Measurements from ENCODE around the gene EVL.
"Not testable (repeated sequence)": the region's sequence is repeated elsewhere in the genome, so short reads cannot be mapped to it uniquely, and the experiment has no call there.

Gene EVL

DNA sequence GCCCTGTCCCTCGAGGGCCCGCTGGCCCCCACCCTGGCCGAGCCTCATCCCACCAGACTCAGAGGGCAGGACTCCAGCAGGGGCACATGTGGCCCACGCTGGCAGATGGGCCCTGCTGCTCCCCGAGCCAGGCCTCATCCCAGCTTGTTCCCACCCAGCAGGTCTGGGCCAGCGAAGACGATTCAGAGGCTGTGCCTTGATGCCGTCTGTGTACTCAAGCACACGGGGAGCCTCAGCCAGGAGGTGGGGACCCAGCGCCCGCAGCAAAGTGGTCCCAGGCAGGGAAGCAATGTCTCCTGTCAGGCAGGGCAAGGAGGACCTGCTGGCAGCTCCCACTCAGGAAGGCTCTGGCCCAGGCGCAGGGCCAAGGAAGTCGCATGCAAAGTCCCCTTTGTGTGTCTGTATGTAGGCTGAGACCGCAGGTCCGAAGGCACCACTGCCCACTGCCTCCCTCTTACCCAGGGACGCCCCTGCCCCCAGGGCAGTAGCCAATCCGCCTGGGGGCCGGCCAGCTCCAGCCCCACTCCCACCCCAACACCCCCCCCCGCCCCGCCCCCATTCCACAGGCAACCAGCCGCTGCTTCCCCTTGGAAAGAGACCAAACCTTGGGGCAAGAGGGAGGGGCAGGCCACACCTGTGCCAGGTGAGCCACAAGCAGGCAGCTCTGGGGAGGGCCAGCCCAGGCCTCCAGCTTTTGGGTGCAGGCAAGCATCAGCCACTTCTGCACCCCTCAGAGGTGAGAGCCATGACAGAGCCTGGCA is 84.8 kb downstream of the EVL start:
- DNase-seq: no peak

DNA sequence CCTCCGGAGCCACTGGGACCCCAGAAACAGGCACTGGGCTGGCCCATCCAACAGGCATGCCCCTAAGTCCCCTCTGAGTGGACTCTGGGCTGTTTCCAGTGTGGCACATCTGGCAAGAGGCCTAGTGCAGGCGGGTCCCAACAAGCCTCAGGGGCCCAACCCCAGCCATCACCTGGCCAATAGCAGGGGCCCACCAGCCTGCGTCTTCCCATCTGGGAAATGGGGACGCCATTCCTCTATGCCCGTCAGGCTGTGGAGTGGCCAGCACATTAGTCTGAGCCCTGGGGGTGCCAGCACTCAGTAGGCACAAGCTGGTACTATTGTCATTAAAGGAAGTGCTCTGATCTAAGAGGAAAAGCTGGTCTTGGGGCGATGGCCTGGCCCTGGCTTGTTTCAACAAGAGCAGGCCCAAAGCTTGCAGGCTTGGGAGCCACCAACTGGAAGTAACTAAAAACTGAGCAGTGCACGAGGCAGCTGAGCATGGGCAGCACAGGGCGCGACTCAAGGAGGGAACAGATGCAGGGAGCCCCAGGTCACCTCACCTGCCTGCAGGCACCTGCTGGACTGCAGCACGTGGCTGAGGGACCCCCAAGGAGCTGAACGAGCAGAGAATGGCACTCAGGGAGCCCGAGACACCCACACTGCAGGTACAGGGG is 85.8 kb downstream of the EVL start:
- DNase-seq: no peak

DNA sequence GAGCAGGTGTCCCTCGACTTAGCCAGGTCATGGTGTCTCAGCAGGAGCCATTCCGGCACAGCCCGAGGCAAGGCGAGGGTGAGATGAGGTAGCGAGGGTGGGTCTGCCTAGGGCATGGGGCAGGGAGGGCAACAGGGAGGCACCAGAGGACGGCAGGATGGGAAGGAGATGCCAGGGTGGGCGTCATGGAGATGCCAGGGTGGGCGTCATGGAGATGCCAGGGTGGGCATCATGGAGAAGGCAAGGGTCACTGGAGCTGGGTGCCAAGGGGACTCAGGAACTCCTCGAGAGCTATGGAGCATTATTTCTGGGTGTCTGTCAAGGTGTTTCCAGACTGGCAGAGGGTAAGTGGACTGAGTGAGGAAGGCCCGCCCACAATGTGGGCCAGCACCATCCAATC is 86.9 kb downstream of the EVL start:
- no peak for DNase-seq

DNA sequence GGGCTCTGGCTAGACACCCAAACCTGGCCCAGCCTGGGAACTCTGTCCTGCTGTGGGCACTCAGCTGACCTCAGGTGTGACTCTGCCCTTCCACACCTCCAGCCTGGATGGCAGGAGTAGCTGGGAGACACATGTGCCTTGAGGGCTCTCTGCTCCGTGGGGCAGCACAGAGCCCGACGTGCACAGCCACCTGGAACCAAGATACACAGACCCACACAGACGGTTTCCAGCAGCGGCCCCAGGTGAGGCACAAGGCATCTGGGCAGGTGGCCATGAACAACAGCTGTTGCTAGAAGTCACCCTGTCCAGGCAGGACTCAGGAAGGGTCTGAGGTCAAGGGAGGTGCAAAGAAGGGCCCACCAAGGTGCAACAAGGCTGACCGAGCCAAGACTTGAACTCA is 88.3 kb downstream of the EVL start:
- no peak for DNase-seq

DNA sequence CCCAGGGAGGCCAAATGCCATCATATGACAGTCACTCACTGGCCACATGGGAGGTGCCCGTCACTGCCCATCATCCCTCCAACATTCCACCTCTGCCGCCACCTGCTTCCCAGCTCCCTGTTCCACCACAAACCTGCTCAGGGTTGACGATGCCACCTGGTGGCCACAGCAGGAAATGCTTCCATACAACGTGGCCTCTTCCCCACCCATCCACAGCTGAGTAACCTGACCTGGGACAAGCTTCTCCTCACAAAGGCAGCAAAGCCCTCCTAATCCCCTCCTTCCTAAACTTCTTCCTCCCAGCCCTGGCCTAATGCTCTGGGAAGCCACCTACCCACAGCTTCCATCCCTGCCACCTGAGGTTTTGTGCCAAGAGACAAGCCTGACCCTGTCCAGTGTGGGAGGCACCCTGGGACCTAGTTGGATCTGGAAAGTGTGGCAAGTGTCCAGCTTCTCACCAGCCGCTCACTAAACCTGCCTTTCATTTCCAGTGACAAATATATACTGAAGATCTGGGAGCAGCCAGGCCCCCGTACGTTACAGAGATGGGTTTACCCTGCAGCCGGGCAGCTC is 89.9 kb downstream of the EVL start:
- DNase-seq: peak; percentile 39

DNA sequence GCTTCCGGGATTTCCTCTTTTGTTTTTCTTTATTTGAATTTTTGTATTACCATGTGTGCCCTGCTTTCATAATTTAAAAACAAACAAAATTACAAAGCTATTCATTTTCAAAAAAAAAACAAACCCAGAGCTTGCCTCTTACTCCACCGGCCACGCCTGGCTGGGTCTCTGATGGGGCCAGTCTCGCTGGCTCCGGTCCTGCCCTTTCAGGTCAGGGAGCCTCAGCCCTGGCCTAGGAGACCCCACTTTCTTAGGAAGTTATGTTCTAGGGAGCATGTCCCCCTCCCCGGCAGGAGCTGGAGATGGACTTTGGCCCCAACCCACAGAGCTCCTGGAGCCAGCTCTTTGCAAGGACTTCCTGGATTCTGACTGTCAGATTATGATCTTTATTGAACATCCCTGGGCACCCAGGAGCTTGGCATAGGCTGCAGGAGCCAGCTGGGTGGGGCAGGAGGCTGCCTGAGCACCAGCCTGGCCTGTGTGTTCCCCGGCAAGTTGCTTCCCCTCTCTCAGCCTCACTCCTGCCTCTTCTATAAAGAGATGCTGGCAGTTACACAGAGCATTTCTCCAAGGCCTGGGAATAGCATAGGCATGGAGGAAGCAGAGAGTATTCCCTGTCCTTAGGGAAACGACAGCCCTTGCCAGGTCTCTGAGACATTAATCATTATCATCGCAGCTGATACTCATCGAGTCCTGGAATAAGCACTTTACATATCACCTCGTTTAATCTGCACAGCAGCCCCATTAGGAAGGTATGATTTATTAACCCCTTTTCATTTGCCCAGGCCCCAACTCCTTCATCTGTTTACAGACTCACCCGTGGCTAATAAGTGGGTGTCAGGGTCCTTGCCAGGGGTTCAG is 90.8 kb downstream of the EVL start:
- DNase-seq: no peak

DNA sequence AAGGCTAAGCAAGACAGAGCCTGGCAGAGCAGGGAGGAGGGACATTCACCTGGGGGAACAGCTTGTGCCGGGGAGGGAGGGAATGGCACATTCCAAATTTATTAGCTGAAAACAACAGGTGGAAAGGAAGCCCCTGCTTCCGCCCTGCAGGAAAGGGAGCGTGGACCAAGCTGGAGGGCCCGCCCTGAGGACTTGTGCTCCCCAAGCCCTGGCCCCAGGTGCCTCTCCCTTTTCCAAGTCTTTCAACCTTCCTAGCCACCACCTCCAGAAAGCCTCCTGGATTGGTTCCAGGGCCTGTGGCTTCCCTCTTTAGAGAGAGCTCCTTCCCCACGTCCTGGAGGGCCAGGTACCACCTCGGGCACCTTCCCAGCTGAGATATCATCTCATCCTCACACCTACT is 91.6 kb downstream of the EVL start:
- no peak for DNase-seq

DNA sequence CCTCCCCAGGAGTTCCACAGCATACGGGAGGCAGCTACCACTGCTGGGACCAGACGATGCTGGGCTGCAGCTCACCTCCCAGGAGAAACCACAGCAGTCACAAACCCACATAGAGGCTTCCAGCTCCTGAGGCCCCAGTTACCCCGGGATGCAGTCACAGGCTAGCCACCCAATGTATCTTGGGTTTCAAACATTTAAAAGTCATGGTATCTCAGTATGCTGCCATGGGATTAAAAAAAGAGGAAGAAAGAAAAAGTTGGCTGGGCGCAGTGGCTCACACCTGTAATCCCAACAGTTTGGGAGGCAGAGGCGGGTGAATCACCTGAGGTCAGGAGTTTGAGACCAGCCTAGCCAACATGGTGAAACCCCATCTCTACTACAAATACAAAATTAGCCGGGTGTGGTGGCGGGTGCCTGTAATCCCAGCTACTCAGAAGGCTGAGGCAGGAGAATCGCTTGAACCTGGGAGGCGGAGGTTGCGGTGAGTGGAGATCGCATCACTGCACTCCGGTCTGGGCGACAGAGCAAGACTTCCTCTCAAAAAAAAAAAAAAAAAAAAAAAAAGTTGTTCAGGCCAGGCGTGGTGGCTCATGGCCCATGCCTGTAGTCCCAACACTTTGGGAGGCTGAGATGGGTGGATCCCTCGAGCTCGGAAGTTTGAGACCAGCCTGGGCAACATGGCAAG is 92.5 kb downstream of the EVL start:
- DNase-seq: not testable (repeated sequence)

DNA sequence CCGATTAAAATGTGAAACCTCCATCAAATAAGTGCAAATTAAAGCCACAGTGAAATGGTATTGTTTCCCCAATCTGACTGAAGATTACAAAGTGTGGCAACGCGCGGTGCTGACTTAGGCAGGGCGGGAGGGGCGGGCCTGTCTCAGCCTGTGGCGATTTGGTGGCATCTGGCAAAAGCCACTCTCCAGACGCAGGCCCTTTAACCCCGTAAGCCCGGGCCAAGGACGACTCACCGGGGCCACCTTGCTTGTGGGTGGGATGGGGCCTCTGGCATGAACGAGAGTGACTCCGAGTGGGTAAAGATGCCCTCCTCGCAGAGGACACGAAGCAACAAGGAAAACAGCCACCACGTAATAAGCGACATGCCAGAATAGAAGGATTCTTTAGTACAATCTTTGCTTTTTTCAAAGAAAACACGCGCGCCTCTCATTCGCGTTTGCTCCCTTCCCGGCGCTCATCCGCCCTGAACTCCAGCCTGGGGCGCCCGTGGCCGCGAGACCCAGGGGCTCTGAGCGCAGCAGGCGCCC is 93.4 kb downstream of the EVL start:
- DNase-seq: no peak

DNA sequence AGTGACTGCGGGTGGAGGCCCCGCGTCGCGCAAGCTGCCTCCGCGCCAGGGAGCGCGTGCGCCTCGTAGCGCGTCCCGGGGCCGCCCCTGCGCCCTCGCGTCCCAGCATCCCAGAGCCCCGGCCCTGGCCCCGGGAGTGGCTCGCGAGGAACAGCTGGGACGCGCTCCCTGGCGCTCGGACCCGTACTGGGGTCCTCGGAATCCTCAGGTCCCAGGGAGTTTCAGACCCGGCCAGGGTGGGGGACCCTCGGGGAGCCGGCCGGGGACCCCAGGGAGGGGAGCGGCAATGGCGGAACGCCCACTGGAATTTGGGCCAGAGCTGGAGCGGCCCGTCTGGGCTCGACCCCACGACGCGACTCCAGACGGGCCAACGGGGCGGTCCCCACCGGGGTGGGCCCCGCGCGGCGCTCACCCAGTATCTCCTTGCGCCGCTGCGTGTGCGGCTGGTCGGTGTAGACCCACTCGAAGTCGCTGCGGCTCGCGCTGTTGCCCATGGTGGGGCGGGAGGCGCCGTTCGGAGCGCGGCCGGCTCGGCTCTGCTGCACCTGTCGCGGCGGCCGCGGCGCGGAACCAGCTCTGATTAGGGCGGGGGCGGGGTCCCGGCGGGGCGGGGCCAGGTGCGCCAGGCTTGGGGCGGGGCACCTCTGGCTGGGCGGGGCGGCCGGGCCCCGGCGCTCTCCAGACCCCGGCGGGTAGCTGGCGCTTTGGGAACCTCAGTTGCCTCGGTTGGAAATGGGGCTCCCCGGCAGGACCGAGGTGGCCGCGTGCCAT is 94.1 kb downstream of the EVL start, which contains the start of gene DEGS2:
TSS of gene DEGS2 (minus strand) at position 552 of the 771 bp plus-strand sequence. CDS start at position 494, 58 bp downstream.
- peak; percentile 57 for DNase-seq

DNA sequence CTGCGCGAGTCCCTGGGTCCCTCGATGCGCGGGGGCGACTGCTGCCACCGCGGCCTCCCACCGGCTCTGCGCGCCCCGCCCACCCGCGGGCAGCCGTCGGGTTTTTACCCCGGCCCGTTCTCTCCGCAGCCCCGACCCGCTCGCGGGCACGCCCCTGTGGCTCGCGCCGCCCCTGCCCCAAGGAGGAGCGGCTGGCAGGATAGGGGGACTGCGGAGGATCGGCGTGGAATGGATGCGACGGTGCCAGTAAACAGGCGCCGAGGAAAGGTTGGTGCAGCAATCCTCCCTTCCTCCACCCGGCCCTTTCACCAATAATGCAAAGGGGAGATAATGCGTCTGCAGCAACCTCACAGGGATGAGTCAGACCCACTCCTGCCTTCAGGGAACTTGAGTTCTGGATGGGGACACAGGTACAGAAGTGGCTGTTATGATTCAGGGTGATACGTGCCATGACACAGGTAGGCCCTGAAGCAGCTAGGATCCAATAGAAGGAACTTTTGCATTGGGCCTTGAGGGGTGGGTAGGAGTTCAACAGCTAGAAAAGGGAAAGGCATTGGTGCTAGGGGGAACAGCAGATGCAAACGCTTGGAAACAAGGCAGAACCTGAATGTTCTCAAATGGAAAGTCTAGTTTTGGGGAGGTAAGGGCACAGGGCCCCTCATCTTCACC is 94.8 kb downstream of the EVL start:
- no peak for DNase-seq

DNA sequence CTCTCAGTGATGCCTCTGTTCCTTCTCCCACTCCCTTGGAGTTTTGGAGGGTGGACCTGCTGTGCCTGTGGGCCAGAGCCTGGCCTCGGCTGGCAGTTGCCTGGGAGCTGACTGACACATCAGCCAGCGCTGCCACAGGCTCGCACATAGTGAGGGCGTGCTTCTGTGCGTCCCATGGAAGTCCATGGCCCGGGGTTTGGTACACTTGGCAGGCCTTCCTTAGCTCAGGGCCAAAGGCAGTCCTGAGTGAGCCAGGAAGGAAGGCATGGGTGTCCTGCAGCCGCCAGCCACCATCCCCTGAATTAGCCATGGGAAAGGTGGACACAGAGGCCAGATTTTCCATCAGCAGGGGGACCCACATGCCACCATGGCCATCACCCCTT is 95.3 kb downstream of the EVL start:
- no peak for DNase-seq

DNA sequence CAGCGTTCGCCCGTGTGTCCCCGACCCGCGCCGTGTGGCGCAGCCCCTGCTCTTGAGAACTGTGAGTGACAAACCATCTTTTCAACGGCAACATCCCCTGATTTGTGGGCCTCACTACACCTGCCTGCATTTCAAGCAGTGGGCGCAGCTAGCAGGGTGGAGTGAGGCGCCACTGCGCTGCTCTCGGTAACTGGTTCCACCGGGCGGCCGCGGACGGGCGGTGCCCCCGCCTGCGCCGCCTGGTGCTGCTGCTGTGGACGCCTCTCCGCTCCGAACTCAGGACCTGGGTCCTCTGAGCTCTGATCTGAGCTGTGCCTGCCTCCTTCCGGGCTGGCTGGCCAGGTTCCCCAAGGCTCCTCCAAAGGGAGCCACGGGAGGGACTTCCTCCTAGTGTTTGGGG is 100.2 kb downstream of the EVL start:
- DNase-seq: no peak

DNA sequence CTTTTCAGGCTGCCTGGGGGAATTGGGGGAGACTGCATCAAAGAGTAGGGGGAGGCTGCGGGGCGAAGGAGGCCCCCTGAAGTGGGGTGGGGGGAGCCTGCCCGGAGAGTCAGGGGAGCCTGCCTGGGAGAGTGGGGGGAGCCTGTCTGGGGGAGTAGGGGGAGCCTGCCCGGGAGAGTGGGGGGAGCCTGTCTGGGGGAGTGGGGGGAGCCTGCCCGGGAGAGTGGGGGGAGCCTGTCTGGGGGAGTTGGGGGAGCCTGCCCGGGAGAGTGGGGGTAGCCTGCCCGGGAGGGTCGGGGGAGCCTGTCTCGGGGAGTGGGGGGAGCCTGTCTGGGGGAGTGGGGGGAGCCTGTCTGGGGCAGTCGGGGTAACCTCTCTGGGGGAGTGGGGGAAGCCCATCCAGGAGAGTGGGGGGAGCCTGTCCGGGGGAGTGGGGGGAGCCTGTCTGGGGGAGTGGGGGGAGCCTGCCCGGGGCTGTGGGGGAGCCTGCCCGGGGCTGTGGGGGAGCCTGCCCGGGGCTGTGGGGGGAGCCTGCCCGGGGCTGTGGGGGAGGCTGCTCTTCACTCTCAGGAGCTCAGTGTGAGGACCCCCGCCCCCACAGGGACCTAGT is 100.7 kb downstream of the EVL start:
- DNase-seq: no peak

DNA sequence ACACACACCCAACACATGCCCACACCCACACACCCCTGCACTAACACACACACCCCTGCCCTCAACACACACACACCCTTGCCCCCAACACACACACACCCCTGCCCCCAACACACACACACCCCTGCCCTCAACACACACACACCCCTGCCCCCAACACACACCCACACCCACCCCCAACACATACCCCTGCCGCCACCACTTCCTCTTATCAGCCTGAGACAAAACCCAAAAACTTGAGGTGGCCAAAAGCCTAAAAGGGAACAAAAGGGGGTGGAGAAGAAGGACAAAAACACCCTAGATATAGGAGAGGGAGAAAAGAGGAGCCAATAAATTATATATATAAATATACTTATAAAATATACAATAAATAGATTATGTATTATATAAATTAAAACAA is 103.3 kb downstream of the EVL start:
- no peak for DNase-seq

DNA sequence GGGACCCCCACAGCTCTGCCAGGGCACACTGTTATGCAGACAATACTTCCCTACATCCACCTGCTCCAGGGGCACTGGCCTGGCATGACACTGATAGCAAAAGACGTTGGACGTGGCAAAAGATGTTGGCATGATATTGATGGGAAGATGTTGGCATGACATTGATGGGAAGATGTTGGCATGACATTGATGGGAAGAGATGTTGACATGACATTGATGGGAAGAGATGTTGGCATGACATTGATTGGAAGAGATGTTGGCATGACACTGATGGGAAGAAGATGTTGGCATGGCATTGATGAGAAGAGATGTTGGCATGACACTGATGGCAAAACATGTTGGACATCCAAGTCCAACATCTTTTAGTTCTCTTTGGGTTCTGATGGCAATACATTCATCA is 105.7 kb downstream of the EVL start:
- DNase-seq: no peak

DNA sequence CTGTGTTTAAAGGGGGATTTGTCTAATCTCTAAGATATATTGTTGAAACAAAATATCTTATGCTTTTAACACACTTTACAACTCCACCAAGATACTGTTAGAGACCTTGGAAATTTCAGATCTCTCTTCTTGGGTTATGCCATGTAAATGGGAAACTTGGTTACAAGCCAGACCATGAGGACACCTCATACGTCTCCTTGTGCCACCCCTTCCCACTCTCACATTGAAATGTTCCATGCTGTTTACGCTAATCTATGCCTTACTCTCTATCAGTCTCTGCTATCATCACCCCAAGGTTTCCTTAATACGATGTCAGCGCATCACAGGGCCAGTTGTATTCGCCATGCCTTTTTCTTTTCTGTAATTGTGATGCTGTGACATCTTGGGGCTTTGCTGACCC is 107.6 kb downstream of the EVL start:
- DNase-seq: no peak

DNA sequence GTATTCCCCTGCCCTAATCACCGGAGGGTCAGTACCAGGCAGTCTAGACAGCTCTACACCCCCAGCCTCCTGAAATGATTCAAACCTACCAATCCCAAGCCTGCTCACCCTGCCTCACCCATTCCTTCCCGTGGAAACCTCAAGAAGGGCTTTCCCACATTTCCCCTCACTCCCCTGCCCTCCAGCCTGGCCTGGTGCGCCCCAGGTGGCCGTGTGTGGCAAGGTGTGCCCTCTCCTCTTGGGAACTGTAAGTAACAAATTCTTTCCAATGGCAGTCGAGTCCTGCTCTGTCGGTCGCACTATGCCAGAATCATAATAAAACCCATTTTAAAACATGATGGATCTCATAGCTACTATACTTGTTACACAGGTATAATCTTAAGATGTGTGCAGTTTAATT is 108.1 kb downstream of the EVL start:
- DNase-seq: no peak

DNA sequence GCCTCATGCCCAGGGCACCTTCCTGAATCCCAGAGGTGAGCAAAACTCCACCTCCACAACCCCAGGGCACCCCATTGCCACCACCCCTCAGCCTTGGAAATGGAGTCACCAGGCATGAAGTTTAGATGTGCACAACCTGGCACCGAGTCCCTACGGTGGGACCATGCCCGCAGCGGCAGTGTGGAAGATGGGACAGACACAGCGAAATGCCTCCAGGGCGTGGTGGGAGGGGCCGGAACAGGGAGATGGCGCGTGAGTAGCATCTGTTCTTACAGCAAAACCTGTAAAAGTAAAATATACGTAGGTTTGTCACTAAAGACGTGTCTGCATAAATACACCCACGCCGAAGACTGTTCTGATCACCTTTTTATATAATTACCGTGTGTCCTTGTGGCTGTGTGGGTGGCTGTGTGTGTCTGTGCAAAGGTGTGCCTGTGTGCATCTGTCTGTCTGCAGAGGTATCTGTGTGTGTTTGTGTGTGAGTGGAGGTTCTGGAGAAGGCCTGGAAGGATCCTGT is 111.6 kb downstream of the EVL start:
- no peak for DNase-seq

DNA sequence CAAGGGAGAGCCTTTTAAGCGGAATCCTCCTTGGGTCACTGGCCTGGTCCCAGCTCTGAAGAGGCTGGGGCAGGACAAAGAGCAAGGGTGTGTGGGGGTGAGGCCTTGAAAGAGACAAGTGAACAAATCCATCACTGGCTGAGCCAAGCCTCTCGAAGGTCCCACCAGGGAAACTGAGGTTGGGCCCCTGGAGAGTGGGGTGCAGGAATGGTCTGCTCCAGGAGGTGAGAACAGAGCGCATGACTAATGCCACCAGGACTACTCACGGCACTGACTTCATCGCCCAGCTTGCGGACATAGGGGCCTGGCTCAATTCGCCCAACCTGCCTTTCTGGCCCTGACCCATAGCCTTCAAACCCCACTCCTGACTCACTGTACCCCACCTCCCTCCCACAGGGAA is 113.5 kb downstream of the EVL start:
- DNase-seq: no peak
